GM18907 (cell line): ENCODE data around the gene ETS1.
"Not testable (repeated sequence)": the region's sequence is repeated elsewhere in the genome, so short reads cannot be mapped to it uniquely, and the experiment has no call there.

Experiments
- ATAC-seq: cut with Tn5 transposase; IDR thresholded peaks from one replicate; pipeline ENCODE4 v1.9.1; 2021; ENCODE audit warnings: mild to moderate bottlenecking, moderate library complexity; ENCODE audit not compliant: unreplicated experiment

ETS1 gene

DNA sequence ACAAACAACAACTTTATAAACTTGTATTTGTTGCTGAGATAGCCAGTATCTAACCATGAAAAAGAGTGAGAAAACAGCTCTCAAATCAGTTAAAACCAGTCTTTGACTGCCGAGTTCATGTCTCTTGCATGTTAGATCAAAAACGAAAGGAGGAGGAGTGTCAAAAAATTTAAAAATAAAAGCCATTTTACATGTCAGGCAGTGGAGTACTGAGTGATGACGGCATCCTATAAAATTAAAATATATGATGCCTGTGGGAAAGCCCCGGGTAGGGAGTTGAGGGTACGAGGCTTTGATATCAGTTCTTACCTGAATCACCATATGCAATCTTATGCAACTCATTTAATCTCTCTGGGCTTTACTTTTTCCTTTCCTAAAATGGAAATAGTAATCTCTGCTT lies 117.3 kb downstream of the ETS1 start:
- no peak for ATAC-seq

DNA sequence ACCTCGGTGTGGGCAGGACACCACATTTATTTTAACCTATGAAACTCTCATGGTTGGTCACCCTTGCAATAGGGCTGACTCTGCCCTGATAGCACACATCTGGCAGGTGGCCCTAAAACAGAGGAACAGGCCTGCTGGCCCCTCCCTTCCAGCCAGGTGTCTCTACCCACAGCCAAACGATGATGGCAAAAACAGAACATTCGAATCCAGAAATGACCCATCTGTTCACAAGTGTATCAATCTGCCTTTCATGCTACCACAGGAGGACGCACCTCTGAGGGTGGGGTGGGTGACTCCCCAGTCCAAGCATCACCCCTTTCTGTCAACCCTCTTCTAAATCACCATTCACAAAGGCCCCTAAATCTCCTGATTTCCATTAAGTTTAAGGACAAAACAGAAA lies 118.1 kb downstream of the ETS1 start:
- peak; percentile 50 for ATAC-seq

DNA sequence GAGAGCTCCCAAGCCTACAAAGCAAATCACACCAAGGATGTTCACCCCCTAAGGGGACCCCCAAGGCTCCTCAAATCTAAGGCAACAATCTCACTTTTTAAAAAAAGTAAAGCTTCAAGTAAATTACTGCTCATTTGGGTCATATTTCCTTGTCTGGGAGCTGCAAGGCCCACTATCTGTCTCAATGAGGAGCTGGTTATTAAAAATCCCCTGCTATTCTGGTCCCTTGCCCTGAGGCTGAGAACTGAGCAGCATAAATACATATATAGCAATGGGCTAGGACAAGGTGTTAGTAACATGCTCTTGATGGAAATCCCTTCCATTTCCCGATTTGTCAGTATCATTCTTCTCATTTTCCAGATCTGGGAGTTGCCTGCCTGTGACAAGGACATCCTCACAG lies 119.2 kb downstream of the ETS1 start:
- no peak for ATAC-seq

DNA sequence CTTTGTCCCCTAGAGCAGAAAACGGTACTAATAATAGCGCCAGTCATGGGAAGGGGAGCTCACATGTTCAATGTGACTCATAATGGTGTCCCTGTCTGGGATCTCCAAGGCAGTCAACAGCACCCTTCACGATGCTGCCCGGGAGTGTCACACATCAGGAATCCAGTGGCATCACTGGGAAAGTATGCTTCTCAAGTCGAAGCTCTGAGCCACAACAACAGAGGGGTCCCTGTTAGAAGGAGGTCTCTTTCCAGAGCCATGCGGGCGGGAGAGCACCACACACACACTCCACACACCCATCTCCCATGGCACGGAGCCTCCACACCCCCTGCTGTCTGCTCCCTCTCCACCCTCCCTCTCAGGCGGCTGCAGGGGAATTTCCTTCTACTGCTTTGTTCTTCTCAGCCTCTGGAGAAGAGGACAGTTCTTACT lies 119.7 kb downstream of the ETS1 start:
- ATAC-seq, result no peak

DNA sequence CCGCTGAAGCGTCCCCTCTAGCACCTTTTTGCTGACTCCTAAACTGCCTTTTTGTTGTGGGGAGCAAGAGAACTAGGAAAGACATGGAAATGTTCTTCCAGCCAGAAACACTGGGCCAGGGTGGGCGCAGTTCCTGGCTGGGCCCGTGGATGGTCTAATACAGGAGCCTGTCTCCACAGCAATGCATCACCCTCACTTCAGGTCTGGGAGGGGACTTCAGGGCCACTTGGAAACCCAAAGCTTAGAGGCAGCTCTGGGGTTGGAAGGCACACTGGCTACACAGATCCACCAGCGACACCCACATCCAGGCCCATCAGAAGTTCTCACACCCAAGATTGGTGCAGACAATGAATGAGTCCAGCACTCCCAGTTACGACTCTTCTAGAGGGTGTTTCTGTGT lies 120.3 kb downstream of the ETS1 start:
- ATAC-seq, result no peak

DNA sequence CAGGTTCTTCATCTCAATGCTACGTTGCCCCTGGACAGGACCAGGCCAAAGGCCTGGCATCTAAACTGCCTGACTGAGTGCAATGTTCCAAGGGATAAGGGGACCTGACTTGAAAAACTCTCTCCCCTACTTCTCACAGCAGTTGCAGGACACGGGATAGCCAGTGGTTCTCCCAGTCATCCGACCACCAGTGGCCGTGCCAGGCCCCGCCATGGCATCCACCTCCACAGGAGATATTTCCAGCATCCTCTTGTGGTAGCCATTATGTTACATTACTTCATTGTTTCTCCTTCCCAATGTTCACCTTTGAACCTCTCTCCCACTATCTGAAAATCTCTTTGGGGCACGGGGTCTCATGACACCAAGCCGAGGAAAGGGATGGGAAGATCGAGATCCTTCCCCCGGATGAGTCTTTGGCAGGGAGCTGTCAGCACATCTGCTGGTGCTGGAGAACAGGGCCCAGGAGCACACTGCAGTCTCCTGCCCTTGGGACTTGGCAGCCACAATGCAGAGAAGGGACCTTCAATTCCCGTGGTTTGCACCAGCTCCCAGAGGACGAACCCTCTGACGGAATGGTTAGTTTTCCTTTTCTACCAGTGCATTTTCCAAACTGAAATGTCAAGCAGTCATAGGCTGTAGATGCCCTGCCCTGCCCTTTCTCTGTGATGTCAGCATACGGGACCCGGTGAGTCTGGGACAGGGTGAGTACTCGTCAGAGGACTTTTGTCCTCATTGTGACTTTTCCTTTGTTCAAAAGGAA lies 121.2 kb downstream of the ETS1 start:
- no peak for ATAC-seq

DNA sequence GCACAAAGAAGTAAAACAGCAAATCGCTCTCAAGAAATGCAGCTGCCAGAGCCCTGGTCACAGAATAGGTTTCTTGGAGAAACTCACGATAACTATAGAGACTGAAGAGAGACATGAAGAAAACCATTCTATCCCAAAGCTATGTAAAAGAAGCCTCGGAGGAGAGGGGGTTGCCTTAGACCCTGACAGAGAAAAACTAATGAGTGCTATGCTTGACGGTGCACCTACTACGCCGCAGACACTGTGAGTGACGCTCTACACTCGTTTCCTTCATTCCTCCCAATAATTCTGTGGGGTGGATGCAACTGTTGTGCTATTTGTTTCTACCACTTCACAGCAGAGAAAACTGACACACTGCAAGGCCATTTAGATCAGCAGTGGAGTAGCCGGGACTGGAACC lies 121.8 kb downstream of the ETS1 start:
- ATAC-seq, result no peak

DNA sequence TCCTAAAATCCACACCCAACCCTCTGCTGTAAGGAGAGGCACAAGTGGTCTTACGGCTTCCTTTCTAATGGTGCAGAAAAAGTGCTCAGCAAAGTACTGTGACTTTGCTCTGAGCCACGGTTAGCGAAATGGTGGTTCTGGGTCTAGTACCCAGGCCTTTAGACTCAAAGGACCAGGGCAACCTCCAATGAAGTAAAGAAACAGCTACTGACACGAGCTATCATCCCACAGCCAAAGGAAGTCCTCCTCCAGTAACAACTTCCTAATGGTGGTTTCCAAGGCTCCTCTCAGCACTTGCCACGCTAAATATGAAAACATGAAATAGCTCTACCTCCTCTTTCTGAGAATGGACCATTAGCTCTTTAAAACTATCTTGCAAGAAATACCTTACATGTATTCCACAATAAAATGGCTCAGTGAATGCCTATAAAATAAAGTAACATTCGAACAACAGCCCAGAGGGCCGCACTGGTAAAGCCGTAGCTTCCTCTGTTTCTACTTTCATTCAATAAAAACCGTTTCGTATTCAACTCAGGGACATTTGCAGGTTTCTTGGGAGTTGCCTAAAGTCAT lies 122.4 kb downstream of the ETS1 start:
- no peak for ATAC-seq

DNA sequence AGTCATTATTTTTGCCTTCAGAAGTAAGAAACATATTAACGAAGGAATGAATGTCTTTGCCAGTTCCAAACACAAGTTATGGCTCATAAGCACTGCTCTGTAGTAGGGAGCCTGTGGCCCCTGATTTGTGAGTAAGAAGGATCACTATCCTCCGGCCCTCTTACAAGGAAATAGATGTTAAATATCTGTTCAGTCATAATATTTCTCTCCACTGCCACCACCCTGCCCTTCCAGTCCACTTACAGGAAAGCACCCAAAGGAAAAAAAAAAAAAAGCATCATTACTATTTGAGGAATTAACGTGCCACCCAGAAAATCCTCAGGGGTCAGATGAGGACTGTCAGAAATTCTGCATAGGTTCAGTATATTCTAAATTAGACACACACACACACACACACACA lies 123.4 kb downstream of the ETS1 start:
- ATAC-seq, result no peak

DNA sequence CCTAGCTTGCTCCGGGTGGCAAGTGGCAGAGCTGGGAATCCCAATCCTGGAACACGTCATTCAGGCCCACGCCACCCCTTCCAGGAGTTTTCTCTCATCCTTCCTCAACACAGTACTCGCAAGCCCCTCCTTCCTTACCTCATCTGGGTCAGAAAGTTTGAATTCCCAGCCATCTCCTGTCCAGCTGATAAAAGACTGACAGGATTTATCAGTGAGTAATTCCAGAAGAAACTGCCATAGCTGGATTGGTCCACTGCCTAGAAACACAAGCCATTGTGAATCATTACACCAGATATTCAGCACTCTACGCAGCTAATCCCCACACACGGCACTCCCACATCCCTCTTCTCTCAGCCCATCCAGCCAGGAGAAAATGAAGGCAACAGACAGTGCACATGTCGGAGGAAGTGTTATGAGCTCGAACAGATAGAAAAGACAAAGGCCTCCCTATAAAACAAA lies 124.0 kb downstream of the ETS1 start:
- ATAC-seq, result no peak

DNA sequence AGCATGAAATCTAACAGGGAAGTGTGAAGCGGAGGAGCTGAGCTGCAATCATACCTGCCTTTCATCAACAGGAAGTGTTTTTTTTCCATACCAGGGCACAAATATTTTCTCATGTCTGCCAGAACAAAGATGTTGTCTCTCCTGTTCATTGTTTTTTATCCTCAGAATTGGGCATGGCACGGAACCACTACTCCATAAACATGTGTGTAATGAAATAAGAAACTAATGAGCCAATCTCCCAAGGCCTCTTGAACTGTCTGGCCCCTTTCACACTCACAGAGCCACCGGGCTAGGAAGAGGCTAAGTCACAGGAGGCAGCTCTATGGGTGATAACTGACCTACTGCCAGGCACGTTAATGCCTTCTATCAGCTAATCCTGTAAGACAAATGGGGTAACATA lies 124.4 kb downstream of the ETS1 start:
- ATAC-seq, result no peak

DNA sequence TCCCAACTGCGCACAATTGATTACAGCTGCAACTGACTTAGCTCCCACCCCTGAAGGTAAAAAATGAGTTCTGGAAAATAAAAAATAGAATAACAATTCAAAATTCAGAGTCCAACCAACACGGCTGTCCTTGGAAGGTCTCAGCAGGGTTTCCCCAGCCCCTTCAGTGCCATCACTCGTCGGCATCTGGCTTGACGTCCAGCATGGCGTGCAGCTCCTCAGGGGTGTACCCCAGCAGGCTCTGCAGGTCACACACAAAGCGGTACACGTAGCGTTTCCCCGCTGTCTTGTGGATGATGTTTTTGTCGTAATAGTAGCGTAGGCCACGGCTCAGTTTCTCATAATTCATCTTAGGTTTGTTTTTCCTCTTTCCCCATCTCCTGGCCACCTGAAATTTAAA lies 125.2 kb downstream of the ETS1 start:
- no peak for ATAC-seq

DNA sequence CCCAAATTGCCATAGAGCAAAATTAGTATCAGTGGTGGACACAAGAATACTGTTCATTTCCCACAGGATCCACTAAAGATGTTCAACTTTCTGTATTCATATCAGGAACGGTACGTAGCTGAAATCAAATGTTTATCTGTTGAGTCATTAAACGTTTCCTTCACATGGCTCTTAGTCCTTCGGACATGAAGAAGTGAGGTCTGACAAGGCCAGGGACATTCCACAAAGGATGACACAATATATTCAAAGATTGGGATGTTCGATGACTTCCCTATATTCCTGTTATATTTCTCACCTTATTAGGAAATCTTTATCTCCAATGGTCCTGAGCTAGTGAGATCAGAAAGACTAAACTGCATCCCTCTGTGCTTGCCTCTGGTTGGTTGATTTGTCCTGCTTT lies 129.0 kb downstream of the ETS1 start:
- no peak for ATAC-seq

DNA sequence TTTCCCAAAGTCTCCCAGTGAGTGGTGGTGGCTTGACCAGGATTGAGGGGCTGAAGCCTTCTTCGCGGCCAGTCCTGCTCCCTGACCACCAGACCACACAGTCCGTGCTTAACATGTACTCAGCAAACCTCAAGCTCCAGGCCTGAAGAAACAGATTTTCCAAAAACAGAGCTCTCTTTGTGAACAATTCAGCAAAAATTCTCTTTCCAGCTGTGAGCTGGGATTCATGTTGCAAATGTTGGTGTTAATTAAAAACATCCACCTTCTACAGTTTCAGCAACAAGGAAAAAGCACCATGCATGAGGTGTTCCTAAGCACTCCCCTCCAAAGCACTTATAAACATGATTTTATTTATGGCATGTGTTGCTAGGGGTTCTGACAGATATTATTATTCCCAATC lies 129.5 kb downstream of the ETS1 start:
- no peak for ATAC-seq

DNA sequence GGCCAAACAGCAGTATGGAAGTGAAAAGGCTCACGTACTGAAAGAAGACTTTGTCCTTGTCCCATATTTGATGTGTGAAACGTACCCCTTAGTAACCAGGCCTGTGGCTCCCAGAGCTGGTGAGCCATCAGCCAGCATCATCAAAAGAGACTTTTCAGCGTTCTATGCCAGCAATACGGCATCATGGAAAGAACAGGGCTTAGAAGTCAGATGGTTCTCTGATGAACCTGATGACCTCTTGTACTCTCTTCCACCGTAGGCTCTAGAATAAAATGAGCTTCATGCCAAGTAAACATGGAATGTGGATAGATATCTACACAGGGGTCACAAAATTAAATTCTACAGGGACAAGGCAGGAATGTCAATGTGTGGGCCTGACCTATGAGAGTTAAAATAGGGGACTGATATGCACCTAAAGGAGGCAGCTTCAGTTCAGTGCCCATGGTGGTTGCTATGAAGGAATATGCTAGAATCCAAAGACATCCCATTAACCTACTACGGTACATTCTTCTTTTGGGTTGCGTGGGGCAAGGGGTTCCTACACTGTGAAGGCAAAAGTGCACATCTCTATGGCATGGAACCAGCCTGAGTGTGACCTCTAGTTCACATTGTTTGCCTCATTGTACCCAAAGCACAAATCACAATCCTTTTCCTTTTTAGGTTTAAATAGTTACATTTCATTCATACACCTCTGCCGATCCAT lies 130.6 kb downstream of the ETS1 start:
- no peak for ATAC-seq

DNA sequence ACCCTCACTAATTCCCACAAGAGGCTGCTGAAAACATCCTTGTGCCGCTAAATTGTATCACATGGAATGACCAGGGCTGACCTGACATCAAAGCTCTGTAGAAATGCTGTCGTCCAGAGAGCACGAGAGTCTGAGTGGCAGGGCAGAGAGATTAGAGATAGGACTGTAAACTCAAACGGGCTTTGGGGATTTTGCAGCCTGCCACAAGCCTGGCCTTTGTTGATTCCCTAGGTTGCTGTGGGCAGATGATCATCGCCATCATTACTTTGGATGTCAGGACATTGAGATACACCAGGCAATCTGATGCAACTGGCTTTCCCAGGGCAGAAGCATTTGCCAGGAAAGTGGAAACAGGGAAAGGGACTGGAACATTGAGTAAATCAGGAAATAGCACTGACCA lies 131.6 kb downstream of the ETS1 start:
- ATAC-seq, result no peak

DNA sequence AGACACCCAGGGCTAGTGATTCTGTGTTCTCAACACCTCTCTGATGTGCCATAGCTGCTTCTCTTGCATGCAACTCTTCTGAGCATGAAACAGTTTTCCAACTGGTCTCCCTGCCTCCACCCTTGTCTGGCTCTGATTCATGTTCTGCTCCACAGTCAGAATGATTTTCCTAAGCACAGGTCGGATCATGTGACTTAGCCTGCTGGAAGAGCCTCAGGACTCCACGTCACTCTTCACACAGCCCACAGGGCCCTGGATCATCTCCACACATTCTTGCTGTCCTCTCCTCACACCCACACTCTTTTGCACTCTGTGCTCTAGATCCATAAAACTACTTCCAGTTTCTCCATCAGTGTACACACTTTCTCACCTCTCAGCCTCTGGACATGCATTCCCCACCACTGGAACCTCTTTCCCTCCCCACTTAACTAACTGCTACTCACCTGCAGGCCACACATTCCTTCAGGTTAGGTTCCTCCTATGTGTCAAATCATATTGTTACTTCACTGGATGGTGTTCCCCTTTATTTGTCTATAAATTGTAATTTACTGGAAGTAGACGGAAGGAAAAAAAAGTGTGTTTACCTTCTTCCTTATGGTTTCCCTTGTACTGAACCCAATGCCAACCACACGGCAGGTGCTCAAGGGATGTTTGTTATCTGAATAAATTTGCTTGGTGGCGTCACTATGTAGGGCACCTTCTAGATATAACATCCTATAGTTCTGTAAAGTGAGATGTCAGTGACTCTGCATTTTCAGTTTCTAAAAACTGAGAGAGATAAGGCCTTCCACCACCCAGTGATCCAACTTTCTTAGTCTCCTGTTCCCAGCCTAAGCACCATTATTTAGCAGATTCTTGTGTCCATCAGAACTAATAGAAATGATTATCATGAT lies 133.7 kb downstream of the ETS1 start:
- ATAC-seq, result no peak

DNA sequence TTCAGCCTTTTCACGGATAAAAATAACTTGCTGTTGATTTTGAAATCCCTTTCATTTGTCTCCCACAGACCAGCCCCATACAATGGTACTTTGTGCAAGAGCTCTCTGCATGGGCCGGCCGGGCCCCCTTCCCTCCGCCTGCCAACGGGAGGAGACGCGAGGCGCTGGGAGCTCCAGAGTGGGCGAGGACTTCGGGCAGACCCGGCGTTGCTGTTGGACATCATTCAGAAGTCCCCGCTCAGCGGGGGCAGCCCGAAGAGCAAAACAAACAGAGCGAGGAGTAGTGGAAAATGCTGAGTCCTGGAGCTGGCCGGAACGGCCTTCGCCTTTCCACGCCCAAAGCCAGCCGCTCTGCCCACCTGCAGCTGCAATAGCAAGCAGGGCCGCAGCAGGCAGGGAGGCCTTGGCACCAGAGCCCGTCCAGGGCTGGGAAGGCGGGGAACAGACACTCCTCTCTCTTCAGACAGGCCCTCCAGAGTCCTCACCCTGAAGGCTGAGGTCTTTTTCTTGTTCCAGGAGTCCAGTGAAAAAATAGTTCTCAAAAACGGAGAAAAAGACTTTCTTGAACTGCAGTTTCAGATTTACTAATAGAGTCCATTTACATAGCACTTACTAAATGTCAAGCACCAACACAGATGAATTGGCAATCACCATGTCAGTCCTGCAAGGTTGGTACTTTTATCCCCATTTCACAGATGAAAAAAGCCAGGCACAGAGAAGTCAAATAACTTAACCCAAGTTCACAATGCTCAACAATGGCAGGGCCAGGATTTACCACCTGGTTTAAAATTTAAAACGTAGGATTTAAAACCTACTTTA lies 135.5 kb downstream of the ETS1 start:
- no peak for ATAC-seq

DNA sequence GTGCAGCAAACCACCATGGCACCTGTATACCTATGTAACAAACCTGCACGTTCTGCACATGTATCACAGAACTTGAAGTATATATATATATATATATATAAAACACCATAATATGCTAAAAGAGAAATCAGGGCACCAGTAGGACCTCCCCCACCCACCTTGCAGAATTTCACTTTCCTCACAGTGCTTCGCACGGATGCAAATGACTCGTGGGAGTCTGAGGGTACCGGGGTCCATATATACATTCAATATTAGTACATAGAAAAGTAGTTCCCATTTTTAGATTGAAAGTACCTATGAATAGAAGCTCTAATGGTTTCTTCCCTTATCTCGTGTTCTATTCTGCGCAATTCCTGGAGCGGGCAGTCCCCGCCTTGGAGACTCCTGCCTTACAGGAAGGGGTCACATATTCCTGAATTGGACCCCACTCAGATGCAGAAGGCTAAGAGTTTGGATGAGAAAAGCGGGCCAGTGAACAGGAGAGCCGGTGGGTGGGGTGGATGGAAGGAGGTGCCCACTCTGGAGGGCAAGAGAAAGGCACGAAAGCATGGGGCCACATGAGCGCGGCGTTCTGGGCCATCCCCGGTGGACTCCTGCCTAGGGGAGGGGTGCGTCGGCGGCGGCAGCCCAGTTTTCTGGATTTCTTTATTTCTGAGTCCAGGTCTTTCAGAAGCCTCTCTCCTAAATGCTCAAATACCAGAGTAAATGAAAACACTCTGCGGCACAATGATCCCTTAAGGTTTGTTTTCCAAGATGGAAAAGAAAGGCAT lies 136.3 kb downstream of the ETS1 start:
- no peak for ATAC-seq

DNA sequence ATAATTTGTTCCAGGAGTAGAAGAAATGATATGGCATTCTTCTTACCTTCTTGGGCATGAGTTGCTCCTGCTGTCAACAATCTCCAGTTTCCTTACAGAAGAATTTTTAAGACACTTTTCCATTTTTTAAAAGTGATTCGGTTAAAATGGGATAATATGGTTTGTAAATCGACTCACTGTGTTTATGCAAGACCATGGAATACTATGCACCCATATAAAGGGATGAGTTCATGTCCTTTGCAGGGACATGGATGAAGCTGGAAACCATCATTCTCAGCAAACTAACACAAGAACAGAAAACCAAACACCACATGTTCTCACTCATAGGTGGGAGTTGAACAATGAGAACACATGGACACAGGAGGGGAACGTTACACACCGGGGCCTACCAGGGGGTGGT lies 136.9 kb downstream of the ETS1 start:
- ATAC-seq, result not testable (repeated sequence)
